GM21576 (cell line): ENCODE results near the gene UBAP1.
"Not testable (repeated sequence)": the region's sequence is repeated elsewhere in the genome, so short reads cannot be mapped to it uniquely, and the experiment has no call there.

Experiments
- ATAC-seq: cut with Tn5 transposase; IDR thresholded peaks from one replicate; pipeline ENCODE4 v1.9.1; 2021; ENCODE audit warnings: mild to moderate bottlenecking, moderate library complexity; ENCODE audit not compliant: unreplicated experiment

The UBAP1 gene

DNA sequence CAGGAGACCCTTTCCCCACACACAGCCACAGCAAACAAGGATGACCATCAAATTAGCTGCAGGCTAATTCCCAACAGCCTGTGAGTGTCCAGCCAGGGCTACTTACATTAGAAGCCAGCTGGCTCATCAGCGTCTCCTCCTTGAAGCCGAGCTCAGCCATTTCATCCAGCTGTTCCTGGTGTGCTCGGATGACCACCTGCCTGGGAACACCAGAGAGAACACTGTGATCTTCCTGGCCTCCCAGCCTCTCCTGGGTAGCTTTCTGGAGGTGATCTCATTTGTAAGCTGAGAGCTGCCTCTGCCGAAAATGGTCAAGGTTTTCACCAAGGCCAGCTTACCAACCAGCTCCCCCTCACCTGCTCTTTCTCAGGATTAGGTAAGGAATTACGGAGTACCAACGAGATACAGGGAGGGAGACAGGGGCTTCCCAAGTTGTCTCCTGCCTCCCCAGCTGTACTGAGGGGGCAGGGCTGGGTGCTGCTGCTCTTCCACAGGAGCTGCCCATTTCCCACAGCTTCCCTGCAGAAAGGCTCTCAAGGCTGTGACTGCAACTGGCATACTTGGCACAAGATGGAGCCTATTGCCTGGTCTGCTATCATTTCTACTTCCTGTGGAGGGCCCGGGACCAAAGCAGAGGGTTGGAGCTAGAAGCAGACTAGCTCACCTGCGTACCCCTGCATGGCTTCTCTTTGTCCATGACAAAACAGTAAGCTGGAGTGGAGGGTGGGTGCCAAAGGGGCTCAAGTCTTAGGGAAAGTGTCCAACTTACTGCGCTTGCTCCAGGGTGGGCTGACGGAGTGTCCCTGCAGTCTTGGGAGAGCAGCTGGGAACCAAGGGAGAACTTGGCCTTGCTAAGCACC lies 76.4 kb downstream of the UBAP1 start:
- no peak for ATAC-seq

DNA sequence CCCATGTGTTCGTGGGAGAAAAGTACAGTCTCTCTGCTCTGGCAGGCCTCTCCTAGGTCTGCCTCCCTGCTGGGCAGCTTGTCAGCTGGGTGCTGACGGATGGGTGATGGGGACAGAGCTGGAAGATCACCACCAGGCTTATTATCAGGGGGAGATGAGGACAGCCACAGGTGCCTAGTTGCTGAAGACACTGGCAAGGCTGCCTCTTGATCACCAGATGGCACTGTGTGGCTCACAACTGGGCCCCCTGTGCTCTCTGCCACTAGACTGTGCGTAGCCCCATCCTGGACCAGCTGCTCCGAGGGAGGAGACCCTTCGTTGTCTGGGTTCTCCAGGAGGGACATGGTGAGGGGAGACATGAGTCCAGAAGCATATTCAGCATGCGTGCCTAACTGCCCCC lies 77.3 kb downstream of the UBAP1 start:
- ATAC-seq = no peak

DNA sequence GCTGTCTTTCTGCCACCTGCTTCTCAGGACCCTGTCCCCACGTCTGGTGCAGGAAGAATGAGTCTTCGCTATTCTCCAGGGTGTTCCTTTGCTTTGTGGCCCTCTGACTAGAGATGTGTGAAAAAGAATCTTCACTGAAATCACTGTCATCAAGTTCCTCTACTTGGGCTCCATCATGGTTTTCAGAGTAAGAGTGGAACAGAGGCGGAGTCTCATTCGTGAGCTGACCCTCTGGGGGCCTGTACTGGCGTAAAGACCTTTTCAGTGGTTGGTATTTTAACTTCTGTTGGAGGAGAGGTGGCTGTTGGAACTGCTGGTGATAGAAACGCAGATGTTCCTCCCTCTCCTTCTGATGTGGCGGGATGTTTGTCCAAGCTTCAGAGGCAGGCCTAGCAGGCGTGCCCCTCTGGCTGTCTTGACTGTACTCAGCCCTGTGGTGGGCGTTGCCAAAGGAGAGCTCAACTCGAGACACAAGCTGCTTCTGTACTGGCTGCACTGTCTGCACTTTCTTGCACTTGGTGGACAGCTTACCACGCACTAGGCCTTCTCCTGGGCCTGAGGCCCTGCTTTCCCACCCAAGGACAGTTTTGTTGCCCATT lies 78.2 kb downstream of the UBAP1 start:
- no peak for ATAC-seq

- no peak for ATAC-seq
These were observed 80.5 kb downstream of the UBAP1 start for GRCh38 chr9:34259315-34259714.

GRCh38 chr9:34262971-34263370 lies 84.1 kb downstream of the UBAP1 start:
- ATAC-seq = no peak

DNA sequence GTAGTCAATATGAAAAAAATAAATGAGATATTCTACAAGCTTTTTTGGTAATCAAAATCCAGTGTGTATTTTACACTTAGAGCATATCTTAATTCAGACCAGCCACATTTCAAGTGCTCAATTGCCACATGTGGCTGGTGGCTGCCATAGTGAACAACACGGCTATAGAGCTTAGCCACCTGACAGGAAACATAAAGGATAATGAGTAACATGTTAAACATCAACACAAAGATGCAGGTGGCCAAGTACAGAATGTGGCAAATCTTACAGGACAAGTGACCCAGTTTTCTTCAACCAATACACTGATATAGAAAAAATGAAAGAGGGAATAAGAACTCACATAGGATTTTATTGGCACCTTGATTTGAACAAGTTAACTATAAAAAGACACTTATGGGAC lies 88.8 kb downstream of the UBAP1 start:
- ATAC-seq = no peak

GRCh38 chr9:34271265-34272006 lies 92.6 kb downstream of the UBAP1 start:
- no peak for ATAC-seq

DNA sequence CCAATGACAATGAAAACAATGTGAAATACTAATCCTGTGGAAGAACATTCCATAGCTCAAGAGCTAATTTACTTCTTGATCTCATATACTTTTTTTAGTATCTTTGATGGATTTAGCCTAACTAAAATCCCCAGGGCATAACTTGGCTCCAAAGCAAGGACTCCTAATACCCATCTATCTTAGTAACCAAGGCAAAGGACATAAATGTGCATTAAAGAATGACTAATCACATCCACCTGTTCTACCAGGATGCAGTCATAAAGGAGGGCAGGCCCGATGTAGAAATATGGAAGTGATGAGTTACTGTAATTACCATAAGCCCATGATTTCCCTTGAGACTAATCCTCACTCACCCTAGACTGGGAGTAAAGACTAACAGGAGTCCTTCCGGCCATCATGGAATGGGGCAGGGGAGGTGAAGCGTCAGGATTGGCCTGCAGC lies 93.3 kb downstream of the UBAP1 start:
- no peak for ATAC-seq

DNA sequence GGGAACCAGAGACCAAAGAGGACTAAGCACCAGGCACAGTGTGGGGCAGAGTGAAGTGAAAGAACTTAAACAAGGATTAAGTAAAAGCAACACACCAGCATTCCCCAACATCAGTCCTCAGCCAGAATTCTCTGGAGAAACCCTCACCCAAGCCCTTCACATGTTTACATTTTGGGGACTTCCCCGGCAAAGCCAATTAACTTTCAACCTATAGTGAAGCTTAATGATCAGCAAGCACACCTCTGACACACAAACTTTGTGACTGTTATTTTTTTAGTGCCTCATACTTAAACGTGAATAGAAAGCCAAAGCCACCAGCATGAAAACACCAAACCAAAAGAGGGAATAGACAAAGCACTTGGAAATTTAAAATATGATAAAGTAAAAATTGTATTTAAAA lies 94.7 kb downstream of the UBAP1 start:
- ATAC-seq = not testable (repeated sequence)

DNA sequence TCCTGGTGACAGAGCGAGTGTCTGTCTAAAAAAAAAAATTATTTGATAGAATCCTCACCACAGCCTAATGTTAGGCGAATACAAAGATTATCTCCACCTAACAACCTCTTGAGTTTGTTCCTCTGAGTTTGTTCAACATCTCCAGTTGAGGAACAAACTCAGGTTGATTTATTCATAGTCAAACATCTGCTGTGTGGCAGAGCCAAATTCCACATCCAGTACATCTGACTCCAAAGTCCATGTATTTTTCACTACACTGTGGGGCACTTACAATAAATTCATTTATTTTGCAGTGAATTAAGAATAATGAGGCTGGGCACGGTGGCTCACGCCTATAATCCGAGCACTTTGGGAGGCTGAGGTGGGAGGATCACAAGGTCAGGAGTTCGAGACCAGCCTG lies 97.0 kb downstream of the UBAP1 start:
- ATAC-seq = no peak

GRCh38 chr9:34276772-34277171 lies 97.9 kb downstream of the UBAP1 start:
- no peak for ATAC-seq

DNA sequence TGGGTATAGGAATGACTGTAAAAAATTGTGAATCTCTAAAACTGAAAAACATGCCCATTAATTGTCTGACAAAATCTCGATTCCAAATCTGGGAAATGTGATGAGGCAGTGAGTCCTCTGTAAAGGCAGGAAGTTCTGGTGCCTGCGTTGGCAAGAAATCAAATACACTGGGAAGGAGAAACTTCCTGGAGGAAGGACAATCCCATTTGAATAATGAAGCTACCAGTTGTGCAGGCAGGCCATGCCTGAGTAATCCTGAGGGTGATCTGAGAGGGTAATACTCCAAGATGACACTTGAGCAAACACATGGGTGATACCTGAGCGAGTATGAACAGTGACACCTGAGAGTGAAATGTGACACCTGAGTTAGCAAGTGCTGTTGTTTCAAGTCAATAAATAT lies 100.6 kb downstream of the UBAP1 start:
- ATAC-seq = no peak

- no peak for ATAC-seq
These were observed 103.3 kb downstream of the UBAP1 start for GRCh38 chr9:34282096-34282495.

DNA sequence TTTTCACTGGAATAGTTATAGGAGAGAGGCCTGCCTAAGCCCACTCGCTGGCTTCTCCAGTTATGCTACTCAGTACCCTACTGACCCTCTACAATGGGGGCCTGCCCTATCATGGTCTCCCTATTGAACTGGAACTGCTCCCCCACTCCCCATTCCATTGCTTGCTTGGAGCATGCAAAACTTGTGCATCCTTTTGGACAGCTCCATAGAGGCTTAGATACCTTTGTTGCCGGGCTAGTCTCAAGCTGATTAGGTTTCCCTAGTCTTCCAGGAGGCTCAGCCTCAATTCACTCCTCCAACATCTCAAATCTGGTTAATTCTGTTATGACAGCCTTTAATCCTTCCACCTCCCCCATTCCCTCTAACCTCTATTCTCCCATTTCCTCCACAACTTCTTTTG lies 110.3 kb downstream of the UBAP1 start:
- ATAC-seq = no peak

DNA sequence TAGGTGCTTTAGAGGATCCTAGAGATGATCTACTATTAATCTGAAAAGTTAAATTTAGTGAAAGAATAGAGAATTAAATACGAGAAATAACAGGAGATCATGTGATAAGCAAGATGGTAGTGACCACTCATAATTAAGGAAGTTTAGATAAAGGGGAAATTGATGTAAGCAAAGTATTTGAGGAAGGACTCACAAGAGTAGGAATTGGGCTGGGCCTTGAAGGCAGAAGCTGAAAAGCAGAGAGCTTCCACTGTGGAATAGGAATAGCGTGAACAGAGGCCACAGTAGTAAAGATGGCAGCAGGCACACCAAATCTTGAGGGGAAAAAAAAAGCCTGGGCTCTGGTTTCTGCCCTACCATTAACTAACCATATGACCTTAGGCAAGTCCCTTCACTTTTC lies 112.2 kb downstream of the UBAP1 start:
- ATAC-seq = no peak

- no peak for ATAC-seq
These were observed 112.6 kb downstream of the UBAP1 start for GRCh38 chr9:34291423-34291822.

GRCh38 chr9:34292552-34292951 lies 113.7 kb downstream of the UBAP1 start:
- no peak for ATAC-seq

DNA sequence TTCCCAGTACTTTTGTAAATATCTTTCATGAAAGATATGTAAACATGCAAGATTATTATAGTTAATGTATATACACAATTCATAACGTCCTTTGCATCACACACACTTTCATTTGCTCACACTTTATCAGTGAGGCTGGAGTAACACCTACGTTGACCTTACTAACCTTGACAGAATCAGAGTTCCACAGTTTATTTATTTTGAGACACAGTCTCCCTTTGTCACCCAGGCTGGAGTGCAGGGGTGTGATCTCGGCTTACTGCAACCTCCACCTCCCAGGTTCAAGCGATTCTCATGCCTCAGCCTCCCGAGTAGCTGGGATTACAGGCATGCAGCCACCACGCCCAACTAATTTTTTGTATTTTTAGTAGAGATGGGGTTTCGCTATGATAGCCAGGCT lies 122.2 kb downstream of the UBAP1 start:
- ATAC-seq = not testable (repeated sequence)
